ENCODE measurements around the gene GATA2.
A peak's percentile ranks its signal among the peaks of the same experiment; 100 is the strongest.

The GATA2 gene

DNA sequence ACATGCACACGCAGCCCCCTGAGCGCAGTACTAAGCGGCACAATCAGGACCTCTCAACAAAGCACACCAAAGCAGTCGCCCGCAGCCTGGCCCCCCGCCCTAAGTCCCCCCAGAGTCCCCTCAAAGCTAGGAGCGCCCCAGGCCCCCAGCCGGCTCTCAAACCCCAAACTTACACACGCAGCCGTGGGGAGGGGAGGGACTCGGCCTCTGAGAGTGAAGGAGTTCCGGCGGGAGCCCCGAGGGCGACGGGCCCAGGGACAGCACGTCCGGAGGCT is 5.5 kb downstream of the GATA2 start:
- H3K27ac ChIP-seq (ENCODE audit: low read length) = no peak overlapping the region

DNA sequence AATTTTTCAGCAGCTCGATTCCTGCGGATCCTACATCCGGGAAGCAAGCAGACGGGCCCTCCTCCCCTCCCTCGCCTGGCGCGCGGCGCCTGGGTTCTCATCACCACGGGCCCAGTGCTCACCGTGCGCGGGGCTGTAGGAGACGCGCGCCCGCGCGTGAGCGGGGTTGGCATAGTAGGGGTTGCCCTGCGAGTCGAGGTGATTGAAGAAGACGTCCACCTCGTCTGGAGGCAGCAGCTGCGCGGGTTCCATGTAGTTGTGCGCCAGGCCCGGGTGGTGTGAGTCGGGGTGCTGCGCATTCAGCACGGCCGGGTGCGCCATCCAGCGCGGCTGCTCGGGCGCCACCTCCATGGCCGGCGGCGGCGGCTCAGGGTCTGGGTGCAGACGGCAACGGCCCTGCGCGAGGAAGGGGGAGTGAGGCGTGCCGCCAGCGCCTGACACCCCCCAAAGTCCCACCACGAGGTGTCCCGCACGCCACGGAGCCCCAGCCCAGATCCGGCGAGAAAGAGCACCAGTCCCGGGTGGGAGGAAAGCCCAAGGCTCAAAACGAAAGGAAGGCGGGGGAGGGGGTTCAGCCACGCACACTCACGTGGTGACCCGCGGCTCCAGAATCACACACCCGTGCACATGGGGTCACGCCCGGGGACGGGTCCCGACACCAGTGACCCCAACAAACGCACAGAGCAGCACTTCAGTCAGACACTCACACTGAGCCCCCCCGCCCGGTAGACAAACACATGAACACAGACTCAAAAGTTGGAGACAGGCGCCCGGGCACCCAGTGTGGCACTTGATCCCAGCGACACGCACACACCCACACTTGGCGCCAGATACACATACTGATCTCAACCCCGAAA is 6.1 kb downstream of the GATA2 start:
- Histone ChIP-seq H3K4me1 (ENCODE audit: control insufficient read depth, insufficient read depth, low read length) (peaks cover 54% of the 10 kb centered on the region), H3K27ac (ENCODE audit: low read length) (no peak overlapping the region), H3K9ac (ENCODE audit: low read length in 2 of 2) (peak overlapping the region in 1 of 2 donors; percentile 9)

More for the DNA sequence above, 5.5 kb downstream of the GATA2 start:
- Histone ChIP-seq H3K4me3 (ENCODE audit: low read length in 2 of 2) (peak overlapping the region; percentile 66 to 77), H3K9me3 (ENCODE audit: control insufficient read depth in 2 of 2, low read length in 2 of 2) (no peaks in the 10 kb centered on the region), H3K9ac (ENCODE audit: low read length in 2 of 2) (no peak overlapping the region), H3K27me3 (ENCODE audit: control insufficient read depth in 1 of 2, insufficient read depth in 2 of 2, low read length in 2 of 2) (peaks cover 71 to 100% of the 10 kb centered on the region in 2 donors), H3K36me3 (ENCODE audit: control insufficient read depth in 2 of 2, insufficient read depth in 2 of 2, low read length in 2 of 2) (no peaks in the 10 kb centered on the region), H3K4me1 (ENCODE audit: control insufficient read depth, insufficient read depth, low read length) (peaks cover 59% of the 10 kb centered on the region)

DNA sequence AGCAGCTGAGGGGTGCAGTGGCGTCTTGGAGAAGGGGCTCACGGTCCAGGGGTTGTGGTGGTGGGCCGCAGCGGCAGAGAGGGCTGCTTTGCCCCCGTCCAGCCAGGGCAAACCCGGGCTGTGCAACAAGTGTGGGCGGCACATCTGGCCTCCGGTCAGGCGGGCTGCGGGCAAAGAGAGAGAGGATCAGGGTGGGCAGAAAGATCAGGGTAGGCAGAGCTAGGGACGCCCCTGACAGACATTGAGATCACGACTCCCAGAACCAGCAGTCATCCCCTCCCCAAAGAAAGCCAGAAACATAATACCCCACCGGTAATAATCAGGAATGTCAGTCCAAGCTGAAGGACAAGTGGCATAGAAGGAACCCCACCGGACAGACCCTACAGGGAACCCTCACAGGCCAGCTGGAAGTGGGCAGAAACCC is 6.8 kb downstream of the GATA2 start:
- H3K9me3 ChIP-seq (ENCODE audit: control insufficient read depth in 2 of 2, low read length in 2 of 2) = no peaks in the 10 kb centered on the region
- peaks cover 70 to 100% of the 10 kb centered on the region in 2 donors for H3K27me3 ChIP-seq (ENCODE audit: control insufficient read depth in 1 of 2, insufficient read depth in 2 of 2, low read length in 2 of 2)
- peak overlapping the region; percentile 66 to 77 for H3K4me3 ChIP-seq (ENCODE audit: low read length in 2 of 2)
- no peak overlapping the region for H3K27ac ChIP-seq (ENCODE audit: low read length)
- no peak overlapping the region for H3K9ac ChIP-seq (ENCODE audit: low read length in 2 of 2)
- peaks cover 48% of the 10 kb centered on the region for H3K4me1 ChIP-seq (ENCODE audit: control insufficient read depth, insufficient read depth, low read length)
- no peaks in the 10 kb centered on the region for H3K36me3 ChIP-seq (ENCODE audit: control insufficient read depth in 2 of 2, insufficient read depth in 2 of 2, low read length in 2 of 2)

More for the DNA sequence above, 6.1 kb downstream of the GATA2 start:
- Histone ChIP-seq H3K9me3 (ENCODE audit: control insufficient read depth in 2 of 2, low read length in 2 of 2) (no peaks in the 10 kb centered on the region), H3K4me3 (ENCODE audit: low read length in 2 of 2) (peak overlapping the region; percentile 66 to 77), H3K36me3 (ENCODE audit: control insufficient read depth in 2 of 2, insufficient read depth in 2 of 2, low read length in 2 of 2) (no peaks in the 10 kb centered on the region), H3K27me3 (ENCODE audit: control insufficient read depth in 1 of 2, insufficient read depth in 2 of 2, low read length in 2 of 2) (peaks cover 72 to 100% of the 10 kb centered on the region in 2 donors)

DNA sequence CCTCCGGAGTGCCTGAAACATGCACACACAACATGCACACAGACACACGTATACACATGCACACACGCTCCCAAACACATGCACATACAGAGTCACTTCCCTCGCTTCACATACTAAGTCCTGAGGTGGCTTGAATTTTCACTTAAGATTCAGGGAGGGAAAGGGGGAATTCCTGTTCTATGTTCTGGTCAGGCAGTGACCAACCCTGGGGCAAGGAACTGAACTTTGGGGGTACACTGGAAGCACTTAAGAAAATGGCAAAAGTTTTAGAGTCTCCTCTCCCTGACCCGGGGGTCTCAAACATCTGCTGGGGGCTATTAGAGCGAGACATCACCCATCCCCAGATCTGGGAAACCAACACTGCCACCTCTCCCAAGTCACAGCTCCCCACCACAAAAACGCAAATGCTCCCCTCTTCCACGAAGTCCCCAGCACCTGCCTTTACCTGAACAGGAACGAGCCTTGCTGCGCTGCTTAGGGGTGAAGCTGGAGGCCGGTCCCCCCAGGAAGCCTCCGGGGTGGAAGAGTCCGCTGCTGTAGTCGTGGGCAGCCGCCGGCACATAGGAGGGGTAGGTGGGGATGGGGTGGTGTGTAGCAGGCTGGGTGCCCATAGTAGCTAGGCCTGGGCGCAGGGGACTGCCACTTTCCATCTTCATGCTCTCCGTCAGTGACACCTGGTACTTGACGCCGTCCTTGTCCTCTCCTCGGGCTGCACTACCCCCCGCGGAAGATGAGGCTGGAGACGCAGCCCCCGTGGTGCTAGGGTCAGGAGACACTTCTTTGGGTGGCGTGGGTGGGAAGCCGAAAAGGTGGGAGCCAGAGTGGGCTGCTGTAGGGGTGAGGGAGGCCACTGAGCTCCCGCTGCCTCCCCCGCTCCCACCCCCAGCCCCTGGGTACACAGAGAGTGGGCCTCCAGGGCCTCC is 7.5 kb downstream of the GATA2 start:
- no peak overlapping the region for H3K9ac ChIP-seq (ENCODE audit: low read length in 2 of 2)
- H3K27ac ChIP-seq (ENCODE audit: low read length) = no peak overlapping the region
- H3K27me3 ChIP-seq (ENCODE audit: control insufficient read depth in 1 of 2, insufficient read depth in 2 of 2, low read length in 2 of 2) = peaks cover 69 to 100% of the 10 kb centered on the region in 2 donors
- no peaks in the 10 kb centered on the region for H3K9me3 ChIP-seq (ENCODE audit: control insufficient read depth in 2 of 2, low read length in 2 of 2)
- H3K4me1 ChIP-seq (ENCODE audit: control insufficient read depth, insufficient read depth, low read length) = peaks cover 46% of the 10 kb centered on the region
- peak overlapping the region in 1 of 2 donors; percentile 77 for H3K4me3 ChIP-seq (ENCODE audit: low read length in 2 of 2)
- H3K36me3 ChIP-seq (ENCODE audit: control insufficient read depth in 2 of 2, insufficient read depth in 2 of 2, low read length in 2 of 2) = no peaks in the 10 kb centered on the region

DNA sequence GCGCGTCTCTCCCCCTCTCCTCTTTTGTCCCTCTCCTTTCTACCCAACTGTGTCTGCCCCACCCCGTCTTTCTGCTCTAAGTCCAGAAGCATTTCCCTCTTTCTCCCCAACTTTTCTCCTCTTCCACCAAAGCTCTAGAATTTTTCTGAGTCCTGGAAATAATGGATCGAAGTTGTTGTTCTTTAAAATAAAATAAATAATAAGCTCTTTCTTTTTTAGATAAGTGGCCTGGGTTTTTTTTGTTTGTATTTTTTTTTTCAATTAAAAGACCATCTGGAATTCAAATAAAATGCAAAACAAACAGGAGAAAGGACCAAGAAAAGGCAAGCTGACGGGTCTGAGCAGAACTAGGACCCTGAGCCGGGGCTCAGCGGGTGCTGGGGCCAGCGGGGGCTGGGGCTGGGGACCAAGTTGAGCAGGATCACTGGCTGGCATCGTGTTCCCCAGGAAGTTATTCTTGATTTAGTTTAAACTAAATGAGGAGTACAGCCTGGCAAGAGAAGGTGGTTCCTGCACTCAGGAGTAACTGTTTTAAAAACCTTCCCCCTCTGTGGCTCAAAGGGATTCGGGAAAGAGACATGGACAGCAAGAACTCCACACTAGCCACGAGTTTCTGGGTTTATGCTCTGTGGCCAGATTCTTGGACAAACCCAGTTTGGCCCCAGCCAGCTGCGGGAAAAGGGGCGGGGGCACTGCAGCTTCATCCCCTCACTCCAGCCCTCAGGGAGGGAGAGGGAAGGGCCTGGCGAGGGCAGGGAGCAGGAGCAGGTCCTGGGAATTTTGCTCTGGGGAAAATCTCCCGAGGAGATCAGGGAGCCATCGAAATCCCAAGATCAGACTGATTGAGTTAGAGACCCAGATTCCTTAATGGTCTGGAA is 8.4 kb downstream of the GATA2 start:
- peaks cover 37% of the 10 kb centered on the region for H3K4me1 ChIP-seq (ENCODE audit: control insufficient read depth, insufficient read depth, low read length)
- H3K27ac ChIP-seq (ENCODE audit: low read length) = no peak overlapping the region
- H3K4me3 ChIP-seq (ENCODE audit: low read length in 2 of 2) = no peak overlapping the region
- H3K9ac ChIP-seq (ENCODE audit: low read length in 2 of 2) = no peak overlapping the region
- H3K9me3 ChIP-seq (ENCODE audit: control insufficient read depth in 2 of 2, low read length in 2 of 2) = no peaks in the 10 kb centered on the region
- peaks cover 65 to 92% of the 10 kb centered on the region in 2 donors for H3K27me3 ChIP-seq (ENCODE audit: control insufficient read depth in 1 of 2, insufficient read depth in 2 of 2, low read length in 2 of 2)
- no peaks in the 10 kb centered on the region for H3K36me3 ChIP-seq (ENCODE audit: control insufficient read depth in 2 of 2, insufficient read depth in 2 of 2, low read length in 2 of 2)

DNA sequence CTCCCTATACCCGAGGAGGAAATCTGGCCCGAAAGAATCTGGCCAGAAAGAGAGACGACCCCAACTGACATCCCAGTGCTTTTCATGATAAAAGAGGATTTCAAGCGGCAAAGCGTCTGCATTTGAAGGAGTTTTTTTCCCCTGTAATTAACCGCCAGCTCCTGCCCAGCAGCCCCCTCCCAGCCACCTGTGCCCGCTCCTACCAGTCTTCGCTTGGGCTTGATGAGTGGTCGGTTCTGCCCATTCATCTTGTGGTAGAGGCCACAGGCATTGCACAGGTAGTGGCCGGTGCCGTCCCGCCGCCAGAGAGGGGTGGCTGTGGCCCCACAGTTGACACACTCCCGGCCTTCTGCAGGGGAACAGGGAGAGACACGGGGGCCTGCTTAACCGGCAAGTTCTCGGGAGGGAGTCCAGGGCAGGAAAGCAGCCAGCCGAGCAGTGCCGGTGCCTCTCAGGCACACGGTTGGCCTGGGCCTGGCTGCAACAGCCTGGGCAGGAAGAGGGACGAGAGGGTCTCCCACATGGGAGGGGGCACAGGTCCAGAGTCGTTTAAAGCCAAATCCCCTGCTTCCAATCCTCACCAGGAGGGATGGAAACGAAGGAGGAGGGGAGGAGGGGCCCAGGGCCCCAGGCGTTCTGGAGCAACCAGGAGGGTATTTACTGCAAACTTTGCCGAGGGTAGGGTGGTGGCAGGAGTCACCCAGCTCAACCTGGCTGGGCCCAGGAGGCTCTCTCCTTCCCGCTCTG is 9.2 kb downstream of the GATA2 start:
- Histone ChIP-seq H3K9me3 (ENCODE audit: control insufficient read depth in 2 of 2, low read length in 2 of 2) (no peaks in the 10 kb centered on the region), H3K27me3 (ENCODE audit: control insufficient read depth in 1 of 2, insufficient read depth in 2 of 2, low read length in 2 of 2) (peaks cover 66 to 91% of the 10 kb centered on the region in 2 donors), H3K9ac (ENCODE audit: low read length in 2 of 2) (no peak overlapping the region), H3K4me3 (ENCODE audit: low read length in 2 of 2) (peak overlapping the region in 1 of 2 donors; percentile 8), H3K4me1 (ENCODE audit: control insufficient read depth, insufficient read depth, low read length) (peaks cover 28% of the 10 kb centered on the region), H3K36me3 (ENCODE audit: control insufficient read depth in 2 of 2, insufficient read depth in 2 of 2, low read length in 2 of 2) (no peaks in the 10 kb centered on the region), H3K27ac (ENCODE audit: low read length) (no peak overlapping the region)

DNA sequence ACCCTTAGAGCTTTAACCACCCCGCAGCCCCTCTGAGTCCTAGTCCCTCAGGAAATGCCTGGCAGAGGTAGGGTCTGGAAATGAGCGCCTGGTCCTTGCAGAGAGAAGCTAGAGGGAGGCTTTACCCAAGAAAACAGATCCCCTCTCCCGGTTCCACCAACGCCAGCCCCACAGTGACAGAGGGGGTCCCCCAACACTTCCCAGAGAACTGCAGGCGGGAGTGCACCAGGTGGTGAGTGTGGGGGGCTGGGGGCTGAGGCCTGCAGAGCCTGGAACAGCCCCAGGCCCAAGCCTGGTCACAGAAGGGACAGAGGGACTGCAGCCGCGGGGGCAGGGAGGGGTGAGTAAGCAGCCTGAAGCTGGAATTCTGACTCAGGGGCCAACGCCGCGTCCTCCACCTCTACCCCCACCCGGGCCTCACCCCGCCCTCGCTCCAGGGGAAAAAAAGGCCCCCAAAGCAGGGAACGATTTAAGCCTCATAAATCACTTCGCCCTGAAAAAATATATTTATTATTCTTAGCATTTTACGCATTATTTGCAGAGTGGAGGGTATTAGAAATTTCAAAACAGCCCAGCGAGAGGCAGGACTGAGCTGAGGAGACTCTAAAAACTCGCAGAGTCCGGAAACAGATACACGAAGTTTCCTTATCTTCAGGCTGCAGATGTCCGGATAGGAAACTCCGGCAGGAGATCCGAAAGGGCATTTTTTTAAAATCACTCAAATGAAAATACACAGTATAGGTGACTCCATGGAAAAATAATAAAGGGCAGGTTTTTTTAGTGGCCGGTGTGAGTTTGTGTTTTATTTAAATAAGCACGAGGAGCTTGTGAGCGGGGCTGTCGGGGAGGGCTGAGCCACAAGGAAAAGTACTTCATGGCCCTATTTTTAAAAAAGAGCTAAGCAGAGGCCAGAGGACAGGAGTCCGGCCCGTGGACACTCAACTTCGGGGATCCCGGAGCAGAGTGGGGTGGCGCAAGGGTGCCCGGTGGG is 10.0 kb downstream of the GATA2 start:
- Histone ChIP-seq H3K9ac (ENCODE audit: low read length in 2 of 2) (no peak overlapping the region), H3K4me3 (ENCODE audit: low read length in 2 of 2) (no peak overlapping the region), H3K27ac (ENCODE audit: low read length) (no peak overlapping the region), H3K27me3 (ENCODE audit: control insufficient read depth in 1 of 2, insufficient read depth in 2 of 2, low read length in 2 of 2) (peaks cover 65 to 82% of the 10 kb centered on the region in 2 donors), H3K36me3 (ENCODE audit: control insufficient read depth in 2 of 2, insufficient read depth in 2 of 2, low read length in 2 of 2) (no peaks in the 10 kb centered on the region), H3K4me1 (ENCODE audit: control insufficient read depth, insufficient read depth, low read length) (peaks cover 20% of the 10 kb centered on the region), H3K9me3 (ENCODE audit: control insufficient read depth in 2 of 2, low read length in 2 of 2) (no peaks in the 10 kb centered on the region)

DNA sequence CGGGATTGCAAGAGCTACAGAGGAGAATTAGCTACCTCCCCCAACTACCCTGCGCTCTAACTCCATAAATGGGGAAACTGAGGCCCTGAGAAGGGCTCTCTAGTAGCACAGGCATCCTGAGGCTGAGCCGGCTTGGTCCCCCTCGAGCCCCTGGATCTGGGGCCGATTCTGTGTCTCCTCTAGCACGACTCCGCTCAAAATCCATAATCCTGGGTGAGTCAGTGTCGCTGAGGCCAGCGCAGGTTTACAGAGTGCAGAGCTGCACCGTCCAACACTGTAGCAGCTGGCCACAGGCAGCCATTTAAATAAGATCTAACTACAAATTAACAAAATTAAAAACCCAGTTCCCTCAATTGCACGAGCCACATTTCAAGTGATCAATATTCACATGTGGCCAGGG is 10.8 kb downstream of the GATA2 start:
- H3K27me3 ChIP-seq (ENCODE audit: control insufficient read depth in 1 of 2, insufficient read depth in 2 of 2, low read length in 2 of 2) = peaks cover 70 to 82% of the 10 kb centered on the region in 2 donors
- no peak overlapping the region for H3K9ac ChIP-seq (ENCODE audit: low read length in 2 of 2)
- no peak overlapping the region for H3K4me3 ChIP-seq (ENCODE audit: low read length in 2 of 2)
- H3K4me1 ChIP-seq (ENCODE audit: control insufficient read depth, insufficient read depth, low read length) = peaks cover 12% of the 10 kb centered on the region
- H3K36me3 ChIP-seq (ENCODE audit: control insufficient read depth in 2 of 2, insufficient read depth in 2 of 2, low read length in 2 of 2) = no peaks in the 10 kb centered on the region
- H3K9me3 ChIP-seq (ENCODE audit: control insufficient read depth in 2 of 2, low read length in 2 of 2) = no peaks in the 10 kb centered on the region
- no peak overlapping the region for H3K27ac ChIP-seq (ENCODE audit: low read length)

DNA sequence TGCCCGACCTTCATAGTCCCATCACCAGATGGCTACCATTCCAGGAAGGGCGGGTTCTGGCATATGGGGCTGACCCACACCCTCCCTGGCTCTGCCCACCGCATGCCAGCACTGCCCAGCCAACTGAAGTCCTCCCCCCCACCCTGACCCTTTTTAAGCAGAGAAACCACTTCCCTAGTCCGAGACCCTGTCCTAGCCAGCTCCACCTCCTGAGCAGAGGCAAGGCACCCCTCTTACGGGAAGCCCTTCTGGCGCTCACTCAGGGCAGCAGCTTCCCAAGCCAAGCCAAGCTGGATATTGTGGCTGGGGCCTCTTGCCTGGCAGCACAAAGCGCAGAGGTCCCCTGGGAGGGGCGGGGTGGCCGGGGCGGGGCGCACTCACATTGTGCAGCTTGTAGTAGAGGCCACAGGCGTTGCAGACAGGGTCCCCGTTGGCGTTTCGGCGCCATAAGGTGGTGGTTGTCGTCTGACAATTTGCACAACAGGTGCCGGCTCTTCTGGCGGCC is 11.5 kb downstream of the GATA2 start:
- H3K9me3 ChIP-seq (ENCODE audit: control insufficient read depth in 2 of 2, low read length in 2 of 2) = no peaks in the 10 kb centered on the region
- H3K9ac ChIP-seq (ENCODE audit: low read length in 2 of 2) = no peak overlapping the region
- no peak overlapping the region for H3K4me3 ChIP-seq (ENCODE audit: low read length in 2 of 2)
- peaks cover 5% of the 10 kb centered on the region for H3K4me1 ChIP-seq (ENCODE audit: control insufficient read depth, insufficient read depth, low read length)
- peaks cover 71 to 78% of the 10 kb centered on the region in 2 donors for H3K27me3 ChIP-seq (ENCODE audit: control insufficient read depth in 1 of 2, insufficient read depth in 2 of 2, low read length in 2 of 2)
- H3K36me3 ChIP-seq (ENCODE audit: control insufficient read depth in 2 of 2, insufficient read depth in 2 of 2, low read length in 2 of 2) = no peaks in the 10 kb centered on the region
- H3K27ac ChIP-seq (ENCODE audit: low read length) = no peak overlapping the region

Data from stomach smooth muscle (tissue), 2 donors.